Mesothelial cell of epicardium (in vitro differentiated cells): ENCODE data around the gene ST6GALNAC4. TPM values are rescaled to one million over a fixed set of nuclear protein-coding genes. Genes with fewer than 3 reads are reported as not detected.

Experiments used
- DNase-seq, 2 experiments: peaks; one replicate each; pipeline ENCODE4 v3.0.0; 2021; ENCODE audit warnings: low spot score in 2 of 2; ENCODE audit not compliant: unreplicated experiment in 2 of 2
- H3K27ac Mint-ChIP-seq: 2 replicates; pipeline ENCODE4 v1.8.0; 2021; ENCODE audit warnings: mixed read lengths
- H3K27me3 Mint-ChIP-seq: 2 replicates; pipeline ENCODE4 v1.8.0; 2021; ENCODE audit warnings: low read depth, mixed read lengths
- H3K36me3 Mint-ChIP-seq: 2 replicates; pipeline ENCODE4 v1.8.0; 2021; ENCODE audit warnings: mixed read lengths
- H3K4me1 Mint-ChIP-seq: 2 replicates; pipeline ENCODE4 v1.8.0; 2021; ENCODE audit warnings: mixed read lengths
- H3K4me3 Mint-ChIP-seq: 2 replicates; pipeline ENCODE4 v1.8.0; 2021; ENCODE audit warnings: mild to moderate bottlenecking, moderate library complexity, mixed read lengths
- H3K9me3 Mint-ChIP-seq: 2 replicates; pipeline ENCODE4 v1.8.0; 2021; ENCODE audit warnings: mixed read lengths
- total RNA-seq: library from RNA; stranded (reverse); gene quantifications from 3 replicates; pipeline ENCODE4 v1.2.1, GENCODE V29; 2021
- TF ChIP-seq, protein P1 (sequence below): fragments of 200-600 bp; sonication (generic); IDR thresholded peaks from one replicate; pipeline ENCODE4 v1.5.0; 2021; ENCODE audit warnings: antibody characterized with exemption; ENCODE audit not compliant: unreplicated experiment

The ST6GALNAC4 gene
- total RNA-seq, 1 donor from 2014 or later = 14.5 TPM

GRCh38 chr9:127941961-127942215 lies 25.0 kb upstream of the ST6GALNAC4 start:
- no peak overlapping the region for H3K4me3 Mint-ChIP-seq
- H3K9me3 Mint-ChIP-seq = no peaks in the 10 kb centered on the region
- no peak for DNase-seq
- peaks cover 19% of the 10 kb centered on the region for H3K36me3 Mint-ChIP-seq
- peaks cover 17% of the 10 kb centered on the region for H3K4me1 Mint-ChIP-seq
- H3K27ac Mint-ChIP-seq = no peak overlapping the region
- no peaks in the 10 kb centered on the region for H3K27me3 Mint-ChIP-seq
- TF ChIP-seq, protein P1, sequence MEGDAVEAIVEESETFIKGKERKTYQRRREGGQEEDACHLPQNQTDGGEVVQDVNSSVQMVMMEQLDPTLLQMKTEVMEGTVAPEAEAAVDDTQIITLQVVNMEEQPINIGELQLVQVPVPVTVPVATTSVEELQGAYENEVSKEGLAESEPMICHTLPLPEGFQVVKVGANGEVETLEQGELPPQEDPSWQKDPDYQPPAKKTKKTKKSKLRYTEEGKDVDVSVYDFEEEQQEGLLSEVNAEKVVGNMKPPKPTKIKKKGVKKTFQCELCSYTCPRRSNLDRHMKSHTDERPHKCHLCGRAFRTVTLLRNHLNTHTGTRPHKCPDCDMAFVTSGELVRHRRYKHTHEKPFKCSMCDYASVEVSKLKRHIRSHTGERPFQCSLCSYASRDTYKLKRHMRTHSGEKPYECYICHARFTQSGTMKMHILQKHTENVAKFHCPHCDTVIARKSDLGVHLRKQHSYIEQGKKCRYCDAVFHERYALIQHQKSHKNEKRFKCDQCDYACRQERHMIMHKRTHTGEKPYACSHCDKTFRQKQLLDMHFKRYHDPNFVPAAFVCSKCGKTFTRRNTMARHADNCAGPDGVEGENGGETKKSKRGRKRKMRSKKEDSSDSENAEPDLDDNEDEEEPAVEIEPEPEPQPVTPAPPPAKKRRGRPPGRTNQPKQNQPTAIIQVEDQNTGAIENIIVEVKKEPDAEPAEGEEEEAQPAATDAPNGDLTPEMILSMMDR = no peak

- peaks cover 22% of the 10 kb centered on the region for H3K4me1 Mint-ChIP-seq
Measured at GRCh38 chr9:127941062-127941960, 24.5 kb upstream of the ST6GALNAC4 start.

DNA sequence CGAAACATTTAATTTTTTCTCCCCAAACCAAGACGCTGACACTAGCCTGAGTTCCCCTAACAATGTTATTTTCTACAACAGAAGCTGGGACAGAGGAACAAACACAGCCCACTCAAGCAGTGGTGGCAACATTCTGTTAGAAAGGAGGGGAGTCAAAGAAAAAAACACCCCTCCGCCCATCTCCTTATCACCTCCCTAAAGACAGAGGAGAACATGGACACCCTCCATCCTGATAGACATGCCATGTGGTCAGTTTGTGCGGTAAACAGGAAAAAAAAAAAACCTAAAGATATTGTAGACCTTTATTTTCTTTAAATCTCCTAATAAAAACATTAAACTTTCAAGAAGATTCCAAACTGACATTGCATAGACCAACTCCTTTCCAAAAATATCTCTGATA lies 23.8 kb upstream of the ST6GALNAC4 start:
- Mint-ChIP-seq H3K9me3 (no peaks in the 10 kb centered on the region), H3K27me3 (no peaks in the 10 kb centered on the region), H3K36me3 (peaks cover 19% of the 10 kb centered on the region), H3K4me3 (no peak overlapping the region), H3K27ac (peak overlapping the region; percentile 31), H3K4me1 (peaks cover 30% of the 10 kb centered on the region)
- DNase-seq = no peak
- TF ChIP-seq, protein P1 = no peak

More at GRCh38 chr9:127941062-127941960, 24.5 kb upstream of the ST6GALNAC4 start:
- no peak overlapping the region for H3K27ac Mint-ChIP-seq
- no peak for DNase-seq
- TF ChIP-seq, protein P1 = no peak
- peaks cover 19% of the 10 kb centered on the region for H3K36me3 Mint-ChIP-seq
- no peaks in the 10 kb centered on the region for H3K27me3 Mint-ChIP-seq
- H3K4me3 Mint-ChIP-seq = no peak overlapping the region
- no peaks in the 10 kb centered on the region for H3K9me3 Mint-ChIP-seq

DNA sequence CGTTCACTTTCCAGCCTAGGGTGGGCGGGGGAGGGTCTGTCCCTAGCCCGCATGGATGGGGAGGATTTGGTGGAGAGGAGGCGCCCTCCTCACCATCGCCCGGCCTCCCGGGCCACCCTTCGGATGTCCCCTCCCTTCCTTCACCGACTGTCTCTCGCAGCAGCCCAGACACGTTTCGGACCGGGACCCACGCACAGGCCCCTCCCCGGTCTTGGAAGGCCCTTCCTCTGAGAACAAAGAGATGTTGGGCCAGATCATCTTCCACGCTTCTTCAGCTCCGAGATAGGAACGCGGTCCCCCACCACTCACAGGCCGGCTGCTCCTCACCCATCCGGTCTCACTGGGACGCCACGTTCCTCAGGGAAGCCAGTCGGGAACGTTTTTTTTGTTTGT lies 21.5 kb upstream of the ST6GALNAC4 start:
- TF ChIP-seq, protein P1 = no peak
- Mint-ChIP-seq H3K27ac (peak overlapping the region; percentile 31), H3K9me3 (no peaks in the 10 kb centered on the region), H3K36me3 (peaks cover 11% of the 10 kb centered on the region), H3K4me3 (peak overlapping the region; percentile 89), H3K27me3 (no peaks in the 10 kb centered on the region), H3K4me1 (peaks cover 29% of the 10 kb centered on the region)
- no peak for DNase-seq

DNA sequence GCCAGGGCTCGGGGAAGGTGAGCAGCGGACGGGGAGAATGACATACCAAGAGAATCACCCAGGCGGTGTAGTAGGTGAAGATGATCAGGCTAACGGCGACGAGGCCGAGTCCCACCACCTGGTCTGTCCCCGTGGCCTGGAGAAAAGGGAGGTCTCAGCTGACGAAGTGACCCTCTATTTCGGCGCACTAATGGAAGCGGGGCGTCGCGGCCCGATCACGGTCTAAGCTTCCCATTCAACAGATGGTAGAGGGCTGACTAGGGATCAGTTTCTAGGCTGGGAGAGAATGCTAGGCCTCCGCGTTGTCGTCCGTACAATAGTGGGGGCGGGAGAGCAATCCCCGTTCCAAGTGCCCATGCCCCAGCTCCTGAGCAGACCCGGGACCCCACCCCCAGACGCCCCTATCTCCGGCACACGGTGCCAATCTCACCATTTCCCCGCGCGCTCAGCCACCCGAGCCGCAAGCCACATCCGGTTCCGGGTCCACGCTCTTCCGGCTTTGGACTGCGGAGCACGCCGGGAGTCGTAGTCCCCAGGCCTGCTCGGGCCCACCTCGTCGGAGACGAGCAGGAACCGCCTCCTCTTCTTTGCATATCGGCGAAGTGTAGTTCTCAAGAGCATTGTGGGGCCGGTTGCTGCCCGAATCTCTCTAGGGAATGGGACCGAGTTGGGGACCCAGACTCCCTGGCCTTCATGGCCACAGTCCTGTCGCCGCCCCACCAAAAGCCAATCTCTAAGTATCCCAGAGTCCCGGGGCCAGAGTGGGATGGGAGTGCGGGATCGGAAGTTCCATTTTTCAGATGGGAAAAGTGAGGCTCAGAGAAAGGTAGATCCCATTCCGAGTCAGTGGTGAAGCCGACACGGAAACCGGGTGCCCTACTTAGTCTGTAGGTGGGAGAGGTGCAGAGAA lies 20.8 kb upstream of the ST6GALNAC4 start, which contains the start of gene DPM2:
TSS of gene DPM2 (minus strand) at position 467 of the 910 bp plus-strand sequence. CDS start at position 433, 34 bp downstream.
- H3K27me3 Mint-ChIP-seq = no peaks in the 10 kb centered on the region
- H3K4me3 Mint-ChIP-seq = peak within 1 kb of the TSS; percentile 89
- no peaks in the 10 kb centered on the region for H3K9me3 Mint-ChIP-seq
- TF ChIP-seq, protein P1 = no peak
- H3K36me3 Mint-ChIP-seq = peaks cover 7% of the 10 kb centered on the region
- peaks cover 27% of the 10 kb centered on the region for H3K4me1 Mint-ChIP-seq
- peak within 1 kb of the TSS; percentile 94 for H3K27ac Mint-ChIP-seq
- DNase-seq = peak; percentile 57 to 76
